ENCODE measurements around the gene AGTR1. TPM values are rescaled to one million over a fixed set of nuclear protein-coding genes. Genes with fewer than 3 reads are reported as not detected.

The AGTR1 gene
- 10 to 100 TPM; 11.0 to 28.2 (median 21.8) TPM for total RNA-seq

DNA sequence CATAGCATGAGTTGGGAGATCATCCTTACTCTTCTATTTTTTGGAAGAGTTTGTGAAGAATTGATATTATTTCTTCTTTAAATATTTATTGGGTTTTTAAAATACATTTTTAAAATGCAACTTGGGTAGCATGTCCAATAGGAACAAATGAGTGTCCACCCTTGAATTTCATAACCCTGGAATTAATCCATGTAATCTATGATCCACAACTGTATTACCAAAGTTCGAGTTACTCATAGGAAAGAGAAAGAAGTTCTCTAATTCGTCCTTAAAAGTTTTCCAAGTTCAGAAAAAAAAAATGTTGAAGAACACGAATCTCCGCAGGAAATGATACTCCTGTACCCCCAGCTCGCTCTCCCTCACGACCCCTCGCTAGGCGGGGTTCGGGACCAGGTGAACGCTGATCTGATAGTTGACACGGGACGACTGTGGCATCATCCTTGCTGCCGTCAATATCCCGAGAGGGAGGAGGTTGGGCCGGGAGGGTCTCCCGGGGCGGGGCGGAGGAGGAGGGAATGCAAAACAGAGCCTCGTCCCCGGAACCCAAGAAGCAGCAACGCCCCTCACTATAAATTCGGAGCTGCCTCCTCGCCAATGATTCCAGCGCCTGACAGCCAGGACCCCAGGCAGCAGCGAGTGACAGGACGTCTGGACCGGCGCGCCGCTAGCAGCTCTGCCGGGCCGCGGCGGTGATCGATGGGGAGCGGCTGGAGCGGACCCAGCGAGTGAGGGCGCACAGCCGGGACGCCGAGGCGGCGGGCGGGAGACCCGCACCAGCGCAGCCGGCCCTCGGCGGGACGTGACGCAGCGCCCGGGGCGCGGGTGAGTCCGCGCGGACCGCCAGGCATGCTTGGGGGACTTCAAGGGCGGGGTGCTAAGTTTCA lies at the start of gene AGTR1:
Gene AGTR1, plus strand, starts transcription at position 598 of the 884 bp plus-strand sequence. CDS start 43,133 bp downstream, outside the sequence.
- WGBS, 2 donors: 3 to 7% methylated on average over 15 to 38 of the region's 61 CpGs
- Histone ChIP-seq H3K27me3 (no peaks in the 10 kb centered on the region), H3K4me1 (no peaks in the 10 kb centered on the region), H3K36me3 (no peaks in the 10 kb centered on the region), H3K27ac (peak within 1 kb of the TSS in 2 of 3 donors; percentile 24 to 33), H3K9me3 (no peaks in the 10 kb centered on the region), H3K4me3 (replicated peaks in 1 of 3) (peak within 1 kb of the TSS in 1 of 3 donors; percentile 27)
- peak in 1 of 2 donors; percentile 33 for TF ChIP-seq POLR2A (IDR thresholded peaks at IDR 0.05)
- no peak for TF ChIP-seq CTCF (IDR thresholded peaks at IDR 0.05)
- intact Hi-C loops (cut with DNase I): no loop called here
- peak; percentile 14 to 16 for DNase-seq

DNA sequence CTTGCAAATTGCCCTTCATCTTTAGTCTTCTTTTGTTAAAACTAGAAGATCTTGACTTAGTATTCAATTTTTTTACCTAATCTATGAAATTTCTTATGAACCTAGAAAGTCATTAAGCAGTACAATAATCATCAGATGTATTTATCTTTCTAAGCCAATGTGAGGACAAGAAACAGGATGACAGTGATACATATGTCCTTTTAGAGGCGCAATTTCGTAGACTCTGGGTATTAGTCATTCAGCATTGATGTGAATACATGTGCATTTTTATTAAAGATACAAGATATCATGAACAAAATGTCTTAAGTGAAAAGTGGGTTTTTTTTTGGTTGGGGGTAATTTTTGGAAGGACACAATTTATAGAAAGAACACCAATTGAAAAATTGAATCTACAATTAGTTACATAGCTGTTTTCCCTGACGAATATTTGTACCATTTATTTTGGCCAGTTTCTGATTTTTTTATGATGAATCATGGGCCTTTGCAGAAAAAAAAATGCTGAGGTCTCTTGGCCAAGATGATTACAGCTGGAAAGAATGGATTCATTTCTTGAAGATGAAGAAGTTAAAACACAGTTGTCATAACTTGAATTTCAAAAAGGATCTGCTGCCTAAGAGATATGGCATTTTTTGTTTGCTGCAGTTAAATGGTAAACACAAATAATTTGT lies 48.9 kb upstream of the AGTR1 start:
- no peaks in the 10 kb centered on the region for H3K36me3 ChIP-seq
- H3K4me3 ChIP-seq (replicated peaks in 1 of 3): no peak overlapping the region
- intact Hi-C loops (cut with DNase I): no loop called here
- no peak overlapping the region for H3K27ac ChIP-seq
- no peaks in the 10 kb centered on the region for H3K27me3 ChIP-seq
- TF ChIP-seq POLR2A (IDR thresholded peaks at IDR 0.05): no peak
- TF ChIP-seq CTCF (IDR thresholded peaks at IDR 0.05): no peak
- 84 to 91% methylated on average over 3 of the region's 3 CpGs for WGBS, 2 donors
- no peaks in the 10 kb centered on the region for H3K4me1 ChIP-seq
- H3K9me3 ChIP-seq: no peaks in the 10 kb centered on the region
- no peak for DNase-seq

- no peaks in the 10 kb centered on the region for H3K9me3 ChIP-seq
- DNase-seq: no peak
- H3K4me3 ChIP-seq (replicated peaks in 1 of 3): no peak overlapping the region
- H3K36me3 ChIP-seq: no peaks in the 10 kb centered on the region
- TF ChIP-seq POLR2A (IDR thresholded peaks at IDR 0.05): no peak
- no peak for TF ChIP-seq CTCF (IDR thresholded peaks at IDR 0.05)
- no peaks in the 10 kb centered on the region for H3K27me3 ChIP-seq
- 75 to 88% methylated on average over 6 of the region's 6 CpGs for WGBS, 2 donors
- no peaks in the 10 kb centered on the region for H3K4me1 ChIP-seq
- intact Hi-C loops (cut with DNase I): no loop called here
- no peak overlapping the region for H3K27ac ChIP-seq
Observed at GRCh38 chr3:148651549-148651948, 46.2 kb upstream of the AGTR1 start.

DNA sequence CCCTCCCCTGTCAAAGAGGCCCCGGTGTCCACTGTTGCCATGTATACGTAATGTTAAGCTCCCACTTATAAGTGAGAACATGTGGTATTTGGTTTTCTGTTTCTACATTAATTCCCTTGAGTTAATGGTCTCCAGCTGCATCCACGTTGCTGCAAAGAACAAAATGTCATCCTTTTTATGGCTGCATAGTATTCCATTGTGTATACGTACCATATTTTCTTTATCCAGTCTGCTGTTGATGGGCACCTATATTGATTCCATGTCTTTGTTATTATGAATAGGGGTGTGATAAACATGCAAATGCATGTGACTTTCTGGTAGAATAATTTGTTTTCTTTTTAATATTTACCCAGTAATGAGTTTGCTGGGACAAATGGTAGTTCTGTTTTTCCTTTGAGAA lies 43.3 kb upstream of the AGTR1 start:
- no peaks in the 10 kb centered on the region for H3K4me1 ChIP-seq
- H3K4me3 ChIP-seq (replicated peaks in 1 of 3): no peak overlapping the region
- DNase-seq: no peak
- H3K9me3 ChIP-seq: no peaks in the 10 kb centered on the region
- intact Hi-C loops (cut with DNase I): no loop called here
- H3K27ac ChIP-seq: no peak overlapping the region
- no peaks in the 10 kb centered on the region for H3K36me3 ChIP-seq
- no peak for TF ChIP-seq CTCF (IDR thresholded peaks at IDR 0.05)
- no peak for TF ChIP-seq POLR2A (IDR thresholded peaks at IDR 0.05)
- 87 to 92% methylated on average over 4 of the region's 4 CpGs for WGBS, 2 donors
- no peaks in the 10 kb centered on the region for H3K27me3 ChIP-seq

- Histone ChIP-seq H3K4me1 (no peaks in the 10 kb centered on the region), H3K36me3 (no peaks in the 10 kb centered on the region), H3K9me3 (no peaks in the 10 kb centered on the region), H3K27ac (no peak overlapping the region), H3K27me3 (no peaks in the 10 kb centered on the region), H3K4me3 (replicated peaks in 1 of 3) (no peak overlapping the region)
- intact Hi-C loops (cut with DNase I): no loop called here
- TF ChIP-seq POLR2A (IDR thresholded peaks at IDR 0.05) (no peak), CTCF (IDR thresholded peaks at IDR 0.05) (no peak)
- 53 to 56% methylated on average over 4 of the region's 4 CpGs for WGBS, 2 donors
- DNase-seq: no peak
Observed at GRCh38 chr3:148657470-148657869, 40.2 kb upstream of the AGTR1 start.
